Stomach smooth muscle (tissue), 2 donors: ENCODE data around the gene ARHGAP26.

Source experiments
- H3K27ac ChIP-seq: one replicate; pipeline ENCODE4 v1.7.0; 2013; ENCODE audit warnings: mild to moderate bottlenecking, low read length, inconsistent platforms
- H3K27me3 ChIP-seq, 2 donors: one replicate each; pipeline ENCODE4 v1.7.0; 2013; ENCODE audit warnings: low read length in 2 of 2; ENCODE audit not compliant: insufficient read depth in 2 of 2, control insufficient read depth in 1 of 2
- H3K36me3 ChIP-seq, 2 donors: one replicate each; pipeline ENCODE4 v1.7.0; 2013; ENCODE audit warnings: low read length in 2 of 2; ENCODE audit not compliant: control insufficient read depth in 2 of 2, insufficient read depth in 2 of 2
- H3K4me1 ChIP-seq: one replicate; pipeline ENCODE4 v1.7.0; 2013; ENCODE audit warnings: low read length; ENCODE audit not compliant: control insufficient read depth, insufficient read depth
- H3K4me3 ChIP-seq, 2 donors: one replicate each; pipeline ENCODE4 v1.7.0; 2013; ENCODE audit warnings: low read length in 2 of 2
- H3K9ac ChIP-seq, 2 donors: one replicate each; pipeline ENCODE4 v1.7.0; 2013; ENCODE audit warnings: low read length in 2 of 2, mild to moderate bottlenecking in 1 of 2
- H3K9me3 ChIP-seq, 2 donors: one replicate each; pipeline ENCODE4 v1.7.0; 2013; ENCODE audit warnings: low read length in 2 of 2; ENCODE audit not compliant: control insufficient read depth in 2 of 2
- donor health status: healthy.
- donor health status: Pancreatic carcinoma.

ARHGAP26 gene, protein sequence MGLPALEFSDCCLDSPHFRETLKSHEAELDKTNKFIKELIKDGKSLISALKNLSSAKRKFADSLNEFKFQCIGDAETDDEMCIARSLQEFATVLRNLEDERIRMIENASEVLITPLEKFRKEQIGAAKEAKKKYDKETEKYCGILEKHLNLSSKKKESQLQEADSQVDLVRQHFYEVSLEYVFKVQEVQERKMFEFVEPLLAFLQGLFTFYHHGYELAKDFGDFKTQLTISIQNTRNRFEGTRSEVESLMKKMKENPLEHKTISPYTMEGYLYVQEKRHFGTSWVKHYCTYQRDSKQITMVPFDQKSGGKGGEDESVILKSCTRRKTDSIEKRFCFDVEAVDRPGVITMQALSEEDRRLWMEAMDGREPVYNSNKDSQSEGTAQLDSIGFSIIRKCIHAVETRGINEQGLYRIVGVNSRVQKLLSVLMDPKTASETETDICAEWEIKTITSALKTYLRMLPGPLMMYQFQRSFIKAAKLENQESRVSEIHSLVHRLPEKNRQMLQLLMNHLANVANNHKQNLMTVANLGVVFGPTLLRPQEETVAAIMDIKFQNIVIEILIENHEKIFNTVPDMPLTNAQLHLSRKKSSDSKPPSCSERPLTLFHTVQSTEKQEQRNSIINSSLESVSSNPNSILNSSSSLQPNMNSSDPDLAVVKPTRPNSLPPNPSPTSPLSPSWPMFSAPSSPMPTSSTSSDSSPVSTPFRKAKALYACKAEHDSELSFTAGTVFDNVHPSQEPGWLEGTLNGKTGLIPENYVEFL

DNA sequence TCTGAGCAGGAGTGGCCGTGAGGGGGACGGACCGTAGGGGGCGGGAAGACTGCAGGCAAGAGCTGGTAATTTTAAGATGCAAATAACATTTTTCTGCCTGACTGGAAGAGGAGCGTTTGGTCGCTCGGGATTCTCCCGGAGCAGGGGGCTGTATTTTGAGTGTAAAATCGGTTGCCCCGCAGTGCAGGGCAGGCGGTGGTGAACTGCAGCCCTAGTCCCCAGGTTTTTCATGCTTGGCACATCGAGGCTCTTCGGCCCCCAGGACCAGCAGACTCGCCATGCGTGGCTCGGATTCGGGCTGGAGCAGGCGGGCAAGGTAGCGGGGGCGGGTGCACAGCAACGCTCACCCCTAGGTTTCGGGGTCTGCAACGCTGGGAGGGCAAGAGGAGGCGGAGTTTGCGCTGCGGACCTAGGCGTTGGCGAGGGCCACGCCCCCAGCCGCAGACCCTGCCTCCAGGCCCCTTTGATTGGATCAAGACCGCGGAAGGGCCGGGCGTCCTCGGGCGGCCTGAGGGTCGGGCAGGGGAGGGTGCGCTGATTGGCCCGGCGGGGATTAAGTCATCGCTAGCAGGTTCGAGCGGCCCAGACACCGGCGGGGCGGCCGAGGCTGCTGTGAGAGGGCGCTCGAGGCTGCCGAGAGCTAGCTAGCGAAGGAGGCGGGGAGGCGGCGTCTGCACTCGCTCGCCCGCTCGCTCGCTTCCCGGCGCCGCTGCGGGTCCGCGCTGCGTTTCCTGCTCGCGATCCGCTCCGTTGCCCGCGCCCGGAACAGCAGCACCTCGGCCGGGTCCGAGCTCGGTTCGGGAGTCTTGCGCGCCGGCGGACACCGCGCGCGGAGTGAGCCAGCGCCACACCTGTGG lies at the start of gene ARHGAP26:
Gene ARHGAP26, plus strand, starts transcription at position 585 of the 857 bp plus-strand sequence. CDS start 385 bp downstream, outside the sequence.
- H3K9me3 ChIP-seq: no peaks in the 10 kb centered on the region
- peaks cover 19% of the 10 kb centered on the region for H3K4me1 ChIP-seq
- H3K9ac ChIP-seq: peak within 1 kb of the TSS; percentile 72 to 80
- no peaks in the 10 kb centered on the region for H3K36me3 ChIP-seq
- peak within 1 kb of the TSS; percentile 93 to 95 for H3K4me3 ChIP-seq
- no peaks in the 10 kb centered on the region for H3K27me3 ChIP-seq
- H3K27ac ChIP-seq: peak within 1 kb of the TSS; percentile 64

DNA sequence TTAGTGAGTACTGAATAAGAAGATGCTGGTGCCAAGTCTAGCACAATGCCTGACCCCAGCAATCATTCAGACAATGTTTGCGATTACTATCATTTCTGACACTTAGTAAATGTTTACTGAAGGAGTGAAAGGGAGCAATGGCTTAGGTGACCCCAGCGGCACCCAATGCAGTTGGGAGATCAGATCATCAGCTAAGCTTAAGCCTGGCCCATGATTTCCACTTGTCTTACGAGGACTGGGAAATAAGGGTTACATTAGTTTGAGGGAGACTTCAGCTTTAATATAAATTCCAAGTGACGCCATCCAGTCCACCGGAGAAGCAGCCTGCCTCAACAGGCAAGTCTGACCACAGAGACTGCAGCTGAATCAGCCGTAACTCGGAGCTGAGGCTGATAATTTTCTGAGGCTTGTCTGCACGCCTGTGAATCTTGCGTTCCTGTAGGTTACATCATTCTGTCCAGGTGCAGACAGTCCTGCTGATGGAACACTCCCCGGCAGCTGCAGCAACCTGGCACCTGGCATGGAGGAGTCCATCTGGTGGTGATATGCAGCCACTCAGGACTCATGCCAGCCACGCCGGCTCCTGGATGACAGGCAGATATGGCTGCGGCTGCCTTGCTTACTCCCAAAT lies 49.4 kb upstream of the ARHGAP26 start:
- H3K36me3 ChIP-seq: no peaks in the 10 kb centered on the region
- peaks cover 12% of the 10 kb centered on the region for H3K4me1 ChIP-seq
- H3K4me3 ChIP-seq: no peak overlapping the region

DNA sequence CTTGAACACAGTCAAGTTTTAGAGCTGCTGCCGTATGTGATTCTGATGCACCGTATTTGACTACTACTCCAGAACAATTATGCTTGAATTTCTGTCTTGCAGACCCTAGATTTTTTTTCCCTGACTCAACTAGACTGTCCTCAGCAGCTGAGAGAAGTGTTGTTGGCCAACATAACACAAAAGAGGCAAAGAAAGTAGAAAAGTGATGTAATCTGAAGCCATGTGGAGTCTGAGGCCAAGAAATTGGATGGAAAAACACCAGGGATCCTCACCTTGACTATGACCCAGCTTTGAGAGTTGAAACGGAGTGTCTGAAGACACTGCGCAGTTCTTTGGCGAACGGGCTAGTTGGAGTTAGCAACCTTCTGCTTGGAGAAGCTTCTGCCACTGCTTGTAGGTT lies 48.0 kb upstream of the ARHGAP26 start:
- Histone ChIP-seq H3K36me3 (no peaks in the 10 kb centered on the region), H3K9ac (no peak overlapping the region)

More for the DNA sequence above, 49.4 kb upstream of the ARHGAP26 start:
- Histone ChIP-seq H3K27ac (no peak overlapping the region), H3K9ac (no peak overlapping the region), H3K27me3 (no peaks in the 10 kb centered on the region), H3K9me3 (no peaks in the 10 kb centered on the region)

DNA sequence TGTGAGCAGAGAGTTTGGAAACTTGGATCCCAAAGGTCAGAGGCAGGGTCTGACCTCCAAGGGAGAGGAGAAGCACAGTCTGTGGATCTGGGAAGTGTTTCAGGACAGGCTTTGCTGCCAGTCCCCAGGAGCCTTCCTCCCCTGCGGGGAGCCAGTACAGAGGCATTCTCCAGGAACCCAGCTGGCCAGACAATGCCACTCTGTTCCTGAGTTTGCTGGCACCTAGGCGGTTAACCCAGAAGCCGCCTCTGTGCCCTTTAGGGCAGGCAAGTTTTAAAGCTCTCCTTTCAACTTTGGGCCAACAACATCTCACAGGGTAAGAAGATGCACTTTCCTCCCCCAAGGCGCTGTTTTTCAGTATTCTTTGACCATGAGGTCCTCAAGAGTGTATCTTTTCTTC lies 47.3 kb upstream of the ARHGAP26 start:
- Histone ChIP-seq H3K4me1 (peaks cover 2% of the 10 kb centered on the region), H3K27ac (no peak overlapping the region)

More for the DNA sequence above, 48.0 kb upstream of the ARHGAP26 start:
- peaks cover 6% of the 10 kb centered on the region for H3K4me1 ChIP-seq
- no peak overlapping the region for H3K27ac ChIP-seq
- no peak overlapping the region for H3K4me3 ChIP-seq
- H3K27me3 ChIP-seq: no peaks in the 10 kb centered on the region
- no peaks in the 10 kb centered on the region for H3K9me3 ChIP-seq

DNA sequence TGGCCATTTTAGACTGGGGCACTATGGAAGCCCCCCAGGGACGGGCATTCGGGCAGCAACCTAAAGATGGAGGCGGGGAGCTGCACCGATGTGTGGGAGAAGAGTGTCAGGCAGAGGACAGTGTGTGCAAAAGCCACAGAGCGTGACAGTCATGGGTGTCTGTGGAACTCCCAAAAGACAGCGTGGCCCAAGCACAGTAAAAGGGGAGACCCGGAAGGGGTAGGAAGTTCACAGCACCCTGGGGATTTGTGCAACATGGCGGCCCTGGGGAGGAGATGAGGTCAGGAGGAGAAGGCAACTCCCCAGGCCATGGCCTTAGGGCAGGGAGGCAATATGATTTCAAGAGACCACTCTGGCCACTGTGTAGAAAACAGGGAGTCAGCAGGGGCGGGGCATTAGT lies 45.4 kb upstream of the ARHGAP26 start:
- H3K27me3 ChIP-seq: no peaks in the 10 kb centered on the region
- no peak overlapping the region for H3K9ac ChIP-seq
- no peaks in the 10 kb centered on the region for H3K9me3 ChIP-seq
- H3K36me3 ChIP-seq: no peaks in the 10 kb centered on the region
- no peak overlapping the region for H3K4me3 ChIP-seq
- no peak overlapping the region for H3K27ac ChIP-seq
- H3K4me1 ChIP-seq: peaks cover 2% of the 10 kb centered on the region

More for the DNA sequence above, 47.3 kb upstream of the ARHGAP26 start:
- H3K27me3 ChIP-seq: no peaks in the 10 kb centered on the region
- no peak overlapping the region for H3K9ac ChIP-seq
- H3K9me3 ChIP-seq: no peaks in the 10 kb centered on the region
- H3K4me3 ChIP-seq: no peak overlapping the region
- no peaks in the 10 kb centered on the region for H3K36me3 ChIP-seq

DNA sequence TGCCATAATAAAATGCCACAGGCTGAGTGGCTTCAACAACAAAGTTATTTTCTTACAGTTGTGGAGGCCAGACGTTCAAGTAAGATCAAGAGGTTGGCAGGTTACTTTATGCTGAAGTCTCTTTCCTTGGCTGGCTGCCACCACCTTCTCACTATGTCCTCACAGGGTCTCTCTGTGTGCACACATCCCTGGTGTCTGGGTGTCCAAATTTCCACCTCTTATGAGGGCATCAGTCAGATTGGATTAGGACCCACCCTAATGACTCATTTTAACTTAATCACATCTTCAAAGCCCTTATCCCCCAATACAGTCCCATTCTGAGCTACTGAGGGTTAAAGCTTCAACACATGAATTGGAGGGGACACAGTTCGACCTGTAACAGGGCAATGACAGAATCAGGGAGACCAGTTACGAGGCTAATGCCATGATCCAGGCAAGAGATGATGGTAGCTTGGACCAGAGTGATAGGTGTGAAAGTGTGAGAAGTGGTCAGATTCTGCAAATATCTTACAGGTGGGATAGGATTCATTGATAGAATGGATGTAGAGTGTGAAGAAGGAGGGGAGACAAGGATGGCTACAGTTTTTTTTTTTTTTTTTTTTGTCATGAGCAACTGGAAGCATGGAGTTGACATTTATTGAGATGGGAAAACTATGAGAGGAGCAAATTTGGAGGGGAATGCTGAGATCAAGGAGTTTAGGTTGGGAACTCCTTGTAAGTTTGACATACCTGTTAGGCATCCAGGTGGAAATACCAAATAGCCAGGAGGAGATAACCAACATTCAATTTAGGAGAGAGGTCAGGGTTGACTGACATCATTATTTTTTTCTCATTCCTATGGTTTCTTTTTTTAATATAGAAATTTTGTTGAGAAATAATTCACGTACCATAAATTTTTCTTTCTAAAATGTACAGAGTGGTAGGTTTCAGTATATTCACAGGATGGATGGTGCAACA lies 44.7 kb upstream of the ARHGAP26 start:
- Histone ChIP-seq H3K4me1 (peaks cover 2% of the 10 kb centered on the region), H3K9ac (no peak overlapping the region), H3K27ac (no peak overlapping the region), H3K36me3 (no peaks in the 10 kb centered on the region), H3K9me3 (no peaks in the 10 kb centered on the region), H3K4me3 (no peak overlapping the region), H3K27me3 (no peaks in the 10 kb centered on the region)

DNA sequence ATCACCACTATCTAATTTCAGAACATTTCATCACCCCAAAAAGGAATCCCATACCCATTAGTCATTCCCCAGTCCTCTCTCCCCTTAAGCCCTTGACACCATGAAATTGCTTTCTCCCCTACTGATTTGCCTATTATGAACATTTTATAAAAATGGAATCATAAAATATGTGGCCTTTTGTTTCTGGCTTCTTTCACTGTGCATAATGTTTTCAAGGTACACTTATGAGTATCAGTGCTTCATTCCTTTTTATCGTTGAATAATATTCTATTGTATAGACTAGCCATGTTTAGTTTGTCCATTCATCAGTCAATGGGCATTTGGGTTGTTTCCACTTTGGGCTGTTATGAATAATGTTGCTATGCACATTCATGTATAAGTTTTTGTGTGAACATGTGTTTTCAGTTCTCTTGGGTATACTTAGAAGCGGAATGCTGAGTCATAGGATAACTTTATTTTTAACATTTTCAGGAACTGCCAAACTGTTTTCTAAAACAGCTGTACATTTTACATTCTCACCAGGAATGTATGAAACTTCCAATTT lies 43.9 kb upstream of the ARHGAP26 start:
- no peaks in the 10 kb centered on the region for H3K4me1 ChIP-seq
- H3K9ac ChIP-seq: no peak overlapping the region
- no peak overlapping the region for H3K4me3 ChIP-seq
- no peaks in the 10 kb centered on the region for H3K36me3 ChIP-seq
- no peaks in the 10 kb centered on the region for H3K27me3 ChIP-seq
- no peaks in the 10 kb centered on the region for H3K9me3 ChIP-seq
- H3K27ac ChIP-seq: no peak overlapping the region

DNA sequence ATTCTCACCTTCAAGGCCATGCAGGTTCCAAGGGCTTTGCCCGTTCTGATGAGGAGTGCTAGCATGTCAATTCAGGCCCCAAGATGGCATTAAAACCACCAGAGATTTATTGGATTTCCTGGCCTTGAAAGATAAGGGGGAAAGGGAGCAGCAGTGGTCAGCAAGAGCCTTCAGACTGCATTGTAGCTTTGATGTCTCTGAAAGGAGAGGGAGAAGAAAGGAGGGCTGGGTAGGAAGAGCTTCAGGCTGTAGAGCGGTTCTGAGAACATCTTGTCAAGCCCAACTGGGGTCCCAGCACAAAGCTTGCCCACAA lies 42.5 kb upstream of the ARHGAP26 start:
- H3K4me3 ChIP-seq: no peak overlapping the region
- no peaks in the 10 kb centered on the region for H3K27me3 ChIP-seq
- no peaks in the 10 kb centered on the region for H3K4me1 ChIP-seq
- H3K9me3 ChIP-seq: no peaks in the 10 kb centered on the region
- H3K36me3 ChIP-seq: no peaks in the 10 kb centered on the region
- H3K9ac ChIP-seq: no peak overlapping the region
- no peak overlapping the region for H3K27ac ChIP-seq

DNA sequence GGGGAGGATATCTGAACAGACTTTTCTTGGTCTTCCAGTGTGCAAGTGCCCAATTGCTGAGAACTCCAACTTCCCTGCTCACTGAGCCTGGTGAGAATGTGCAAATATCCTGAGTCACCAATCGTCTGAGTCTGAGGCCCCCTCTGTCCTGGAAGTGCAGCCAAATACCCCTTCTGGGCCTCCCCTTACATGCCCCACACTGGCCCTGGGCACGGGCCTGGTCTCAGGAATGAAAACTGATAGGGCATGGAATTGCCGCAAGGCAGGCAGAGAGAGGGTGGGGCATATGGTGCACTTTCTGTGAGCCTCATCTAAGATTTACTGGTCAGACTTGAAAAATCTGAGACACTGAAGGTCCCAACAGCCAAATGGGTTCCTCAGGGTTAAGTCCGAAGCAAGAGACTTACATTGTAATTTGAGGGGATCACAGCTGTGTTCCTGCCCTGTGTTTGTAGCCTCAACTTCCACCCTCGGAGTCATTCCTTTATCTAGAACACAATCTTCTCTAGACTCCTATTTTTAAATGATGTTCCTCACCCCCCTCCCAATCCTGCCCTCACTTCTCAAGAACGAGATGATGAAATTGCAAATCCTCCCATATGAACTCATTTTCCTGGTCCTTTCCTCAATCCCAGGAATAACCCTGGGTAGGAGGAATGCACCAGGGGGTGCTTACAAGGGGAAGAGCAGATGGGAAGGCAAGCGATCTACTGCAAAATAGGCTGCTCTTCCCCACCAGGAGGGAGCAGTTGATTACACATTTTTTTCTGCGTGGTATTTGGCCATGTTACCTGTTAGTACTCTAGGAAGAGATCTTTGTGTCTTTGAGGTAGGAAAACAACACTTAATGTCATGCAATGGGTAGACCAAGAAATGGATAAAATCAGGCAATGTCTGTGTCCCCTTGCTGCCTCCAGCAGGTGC lies 34.6 kb upstream of the ARHGAP26 start:
- Histone ChIP-seq H3K9me3 (no peaks in the 10 kb centered on the region), H3K27me3 (no peaks in the 10 kb centered on the region), H3K4me1 (no peaks in the 10 kb centered on the region), H3K36me3 (no peaks in the 10 kb centered on the region), H3K4me3 (no peak overlapping the region), H3K9ac (no peak overlapping the region), H3K27ac (no peak overlapping the region)
